ELR (cell line): ENCODE data around the gene ATP5ME.
"Not testable (repeated sequence)": the region's sequence is repeated elsewhere in the genome, so short reads cannot be mapped to it uniquely, and the experiment has no call there.

Experiments
- DNase-seq: peaks from one replicate; pipeline ENCODE4 v3.0.0-alpha.2; 2015; ENCODE audit warnings: low read depth

Gene ATP5ME

GRCh38 chr4:668219-668618 is 5.9 kb downstream of the ATP5ME start:
- not testable (repeated sequence) for DNase-seq

- no peak for DNase-seq
Measured at GRCh38 chr4:667545-667925, 6.5 kb downstream of the ATP5ME start.

GRCh38 chr4:666822-667544 is 7.1 kb downstream of the ATP5ME start:
- DNase-seq = no peak

- no peak for DNase-seq
Measured at GRCh38 chr4:666436-666810, 7.7 kb downstream of the ATP5ME start.

GRCh38 chr4:665751-666435 is 8.2 kb downstream of the ATP5ME start:
- no peak for DNase-seq

- DNase-seq = no peak
Measured at GRCh38 chr4:665381-665750, 8.7 kb downstream of the ATP5ME start.

GRCh38 chr4:664713-665231 is 9.3 kb downstream of the ATP5ME start:
- no peak for DNase-seq

- DNase-seq = no peak
Measured at GRCh38 chr4:663438-664428, 10.3 kb downstream of the ATP5ME start.

- DNase-seq = no peak
Measured at GRCh38 chr4:663046-663437, 11.0 kb downstream of the ATP5ME start.

- no peak for DNase-seq
Measured at GRCh38 chr4:661881-662761, 12.0 kb downstream of the ATP5ME start.

- DNase-seq = no peak
Measured at GRCh38 chr4:661231-661630, 12.8 kb downstream of the ATP5ME start.

GRCh38 chr4:660401-660800 is 13.7 kb downstream of the ATP5ME start:
- no peak for DNase-seq

- DNase-seq = no peak
Measured at GRCh38 chr4:659851-660250, 14.2 kb downstream of the ATP5ME start.

- DNase-seq = no peak
Measured at GRCh38 chr4:658681-659667, 15.1 kb downstream of the ATP5ME start.

GRCh38 chr4:657834-658667 is 16.0 kb downstream of the ATP5ME start:
- DNase-seq = no peak

GRCh38 chr4:657338-657833 is 16.7 kb downstream of the ATP5ME start:
- DNase-seq = no peak

- no peak for DNase-seq
Measured at GRCh38 chr4:656436-657337, 17.4 kb downstream of the ATP5ME start.
